ENCODE measurements around the gene NANOG. TPM values are rescaled to one million over a fixed set of nuclear protein-coding genes. Genes with fewer than 3 reads are reported as not detected.
"Not testable (repeated sequence)": the region's sequence is repeated elsewhere in the genome, so short reads cannot be mapped to it uniquely, and the experiment has no call there.

NANOG gene

DNA sequence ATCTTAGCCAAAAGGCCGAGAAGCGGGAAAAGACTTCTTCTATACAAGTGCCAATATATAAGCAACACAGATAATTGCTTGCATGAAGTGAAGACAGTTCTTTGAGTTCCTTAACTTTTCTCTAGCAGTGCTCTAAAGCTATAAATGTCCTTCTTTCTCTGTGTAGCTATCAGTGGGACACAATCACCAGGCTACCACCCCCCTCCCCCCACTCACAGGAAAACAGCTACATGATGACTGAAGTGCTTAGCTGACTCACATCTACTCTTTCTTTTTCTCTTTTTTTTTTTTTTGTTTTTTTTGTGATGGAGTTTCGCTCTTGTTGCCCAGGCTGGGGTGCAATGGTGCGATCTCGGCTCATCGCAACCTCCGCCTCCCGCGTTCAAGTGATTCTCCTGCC is 53.2 kb downstream of the NANOG start:
- not testable (repeated sequence) for H3K4me3 ChIP-seq (ENCODE audit: low read length); H3K4me2 ChIP-seq (ENCODE audit: low read length); H3K27me3 ChIP-seq (ENCODE audit: control insufficient read depth, insufficient read depth, low read length); H3K9ac ChIP-seq (ENCODE audit: low read depth, low read length); H3K36me3 ChIP-seq (ENCODE audit: insufficient read depth, low read length); H3K4me1 ChIP-seq (ENCODE audit: control insufficient read depth, insufficient read depth, low read length); H3K9me3 ChIP-seq (replicated peaks; ENCODE audit: low read length)

- H3K4me2 ChIP-seq (ENCODE audit: low read length); H3K4me1 ChIP-seq (ENCODE audit: control insufficient read depth, insufficient read depth, low read length); H3K36me3 ChIP-seq (ENCODE audit: insufficient read depth, low read length); H3K27me3 ChIP-seq (ENCODE audit: control insufficient read depth, insufficient read depth, low read length); H3K4me3 ChIP-seq (ENCODE audit: low read length); H3K9ac ChIP-seq (ENCODE audit: low read depth, low read length); H3K9me3 ChIP-seq (replicated peaks; ENCODE audit: low read length): not testable (repeated sequence)
Observed at GRCh38 chr12:7843149-7843548, 53.9 kb downstream of the NANOG start.

- not testable (repeated sequence) for H3K4me3 ChIP-seq (ENCODE audit: low read length); H3K4me2 ChIP-seq (ENCODE audit: low read length); H3K27me3 ChIP-seq (ENCODE audit: control insufficient read depth, insufficient read depth, low read length); H3K36me3 ChIP-seq (ENCODE audit: insufficient read depth, low read length); H3K9me3 ChIP-seq (replicated peaks; ENCODE audit: low read length); H3K9ac ChIP-seq (ENCODE audit: low read depth, low read length); H3K4me1 ChIP-seq (ENCODE audit: control insufficient read depth, insufficient read depth, low read length)
Observed at GRCh38 chr12:7843583-7843982, 54.4 kb downstream of the NANOG start.

- H3K27me3 ChIP-seq (ENCODE audit: control insufficient read depth, insufficient read depth, low read length): peaks cover 5% of the 10 kb centered on the region
Observed at GRCh38 chr12:7844116-7844515, 54.9 kb downstream of the NANOG start.

GRCh38 chr12:7847226-7848097 is 58.3 kb downstream of the NANOG start:
- not testable (repeated sequence) for H3K9me3 ChIP-seq (replicated peaks; ENCODE audit: low read length); H3K4me2 ChIP-seq (ENCODE audit: low read length); H3K4me3 ChIP-seq (ENCODE audit: low read length); H3K27me3 ChIP-seq (ENCODE audit: control insufficient read depth, insufficient read depth, low read length); H3K4me1 ChIP-seq (ENCODE audit: control insufficient read depth, insufficient read depth, low read length); H3K9ac ChIP-seq (ENCODE audit: low read depth, low read length); H3K36me3 ChIP-seq (ENCODE audit: insufficient read depth, low read length)

More at GRCh38 chr12:7844116-7844515, 54.9 kb downstream of the NANOG start:
- Histone ChIP-seq H3K4me2 (ENCODE audit: low read length) (no peak overlapping the region), H3K4me3 (ENCODE audit: low read length) (no peak overlapping the region), H3K9me3 (replicated peaks; ENCODE audit: low read length) (no peaks in the 10 kb centered on the region), H3K36me3 (ENCODE audit: insufficient read depth, low read length) (no peaks in the 10 kb centered on the region), H3K4me1 (ENCODE audit: control insufficient read depth, insufficient read depth, low read length) (no peaks in the 10 kb centered on the region), H3K9ac (ENCODE audit: low read depth, low read length) (no peak overlapping the region)

- H3K36me3 ChIP-seq (ENCODE audit: insufficient read depth, low read length); H3K4me1 ChIP-seq (ENCODE audit: control insufficient read depth, insufficient read depth, low read length); H3K4me2 ChIP-seq (ENCODE audit: low read length); H3K4me3 ChIP-seq (ENCODE audit: low read length); H3K27me3 ChIP-seq (ENCODE audit: control insufficient read depth, insufficient read depth, low read length); H3K9me3 ChIP-seq (replicated peaks; ENCODE audit: low read length); H3K9ac ChIP-seq (ENCODE audit: low read depth, low read length): not testable (repeated sequence)
Observed at GRCh38 chr12:7848098-7848422, 58.9 kb downstream of the NANOG start.

Small RNAs within 50 kb of the gene (small RNA-seq; reads per million reads assigned to genes)
- gene RF00019: not detected
